ENCODE results near the gene TRPC4AP.

GRCh38 chr20:34990231-34990630, 102.4 kb downstream of the TRPC4AP start:
- TF ChIP-seq, protein P1, sequence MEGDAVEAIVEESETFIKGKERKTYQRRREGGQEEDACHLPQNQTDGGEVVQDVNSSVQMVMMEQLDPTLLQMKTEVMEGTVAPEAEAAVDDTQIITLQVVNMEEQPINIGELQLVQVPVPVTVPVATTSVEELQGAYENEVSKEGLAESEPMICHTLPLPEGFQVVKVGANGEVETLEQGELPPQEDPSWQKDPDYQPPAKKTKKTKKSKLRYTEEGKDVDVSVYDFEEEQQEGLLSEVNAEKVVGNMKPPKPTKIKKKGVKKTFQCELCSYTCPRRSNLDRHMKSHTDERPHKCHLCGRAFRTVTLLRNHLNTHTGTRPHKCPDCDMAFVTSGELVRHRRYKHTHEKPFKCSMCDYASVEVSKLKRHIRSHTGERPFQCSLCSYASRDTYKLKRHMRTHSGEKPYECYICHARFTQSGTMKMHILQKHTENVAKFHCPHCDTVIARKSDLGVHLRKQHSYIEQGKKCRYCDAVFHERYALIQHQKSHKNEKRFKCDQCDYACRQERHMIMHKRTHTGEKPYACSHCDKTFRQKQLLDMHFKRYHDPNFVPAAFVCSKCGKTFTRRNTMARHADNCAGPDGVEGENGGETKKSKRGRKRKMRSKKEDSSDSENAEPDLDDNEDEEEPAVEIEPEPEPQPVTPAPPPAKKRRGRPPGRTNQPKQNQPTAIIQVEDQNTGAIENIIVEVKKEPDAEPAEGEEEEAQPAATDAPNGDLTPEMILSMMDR (IDR thresholded peaks at IDR 0.05) = no peak
- TF ChIP-seq POLR2AphosphoS5 (IDR thresholded peaks at IDR 0.05) (no peak), POLR2A (IDR thresholded peaks at IDR 0.05) (no peak)

All from suprapubic skin (tissue), 4 donors.